Measurements from ENCODE around the gene ACOXL. TPM values are rescaled to one million over a fixed set of nuclear protein-coding genes. Genes with fewer than 3 reads are reported as not detected.

ACOXL gene
- total and polyA plus RNA-seq, 9 of the 15 experiments (the other 6 are each of a cell fraction or from before 2014, with no cell fraction given): 0.31 to 0.56 TPM; not detected in 7

DNA sequence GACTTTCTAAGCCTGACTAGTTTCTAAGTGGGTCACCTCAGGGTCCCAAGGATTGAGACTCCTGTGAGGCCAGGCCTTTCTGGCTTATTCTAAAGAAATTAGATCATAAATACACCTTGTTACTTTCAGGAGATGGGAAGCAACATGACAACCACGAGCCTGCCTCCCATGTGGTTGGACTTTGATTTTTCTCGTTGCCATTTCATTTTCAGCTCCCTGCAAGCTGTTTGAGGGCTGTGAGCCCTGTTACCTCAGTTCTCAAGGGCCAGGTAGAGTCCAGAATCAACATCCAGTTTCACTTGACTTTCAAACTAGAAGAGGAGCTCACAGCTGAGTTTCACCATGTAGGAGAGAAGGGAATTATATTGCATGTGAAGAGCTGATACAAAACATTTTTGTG, 228.6 kb downstream of the ACOXL start:
- Histone ChIP-seq H3K4me3 (no peak overlapping the region), H3K9me1 (ENCODE audit: control insufficient read depth, insufficient read depth, low read length) (no peaks in the 10 kb centered on the region), H2AFZ (ENCODE audit: low read depth, low read length) (no peak overlapping the region), H3K79me2 (ENCODE audit: control insufficient read depth, insufficient read depth, low read length) (no peaks in the 10 kb centered on the region), H3K9ac (ENCODE audit: insufficient read depth in 1 of 2, low read depth in 2 of 2, low read length in 2 of 2) (no peak overlapping the region), H3K36me3 (ENCODE audit: control insufficient read depth, insufficient read depth, low read length) (no peaks in the 10 kb centered on the region), H3K27me3 (ENCODE audit: control insufficient read depth in 2 of 2, insufficient read depth in 2 of 2, low read length in 2 of 2) (peaks cover 7 to 43% of the 10 kb centered on the region in 2 experiments), H3K27ac (ENCODE audit: extremely low read depth, low read depth, low read length) (no peak overlapping the region), H3K4me2 (ENCODE audit: insufficient read depth, low read length) (no peak overlapping the region), H3K9me3 (replicated peaks; ENCODE audit: control insufficient read depth, insufficient read depth, low read depth, low read length) (no peaks in the 10 kb centered on the region), H4K20me1 (replicated peaks; ENCODE audit: control insufficient read depth, insufficient read depth, low read length) (no peaks in the 10 kb centered on the region), H3K4me1 (replicated peaks in 1 of 2; ENCODE audit: control insufficient read depth in 2 of 2, insufficient read depth in 2 of 2, low read length in 2 of 2) (no peaks in the 10 kb centered on the region)
- 0% methylated on average over 2 of the region's 2 CpGs for WGBS (ENCODE audit: insufficient coverage, low coverage, missing lambda C conversion rate)
- CTCF ChIA-PET (ENCODE audit: low intra/inter-chr PET ratio): no interaction called here
- no peak for FAIRE-seq
- no TSS peak for BruUV-seq (replicated peaks)
- TF ChIP-seq, protein P1, sequence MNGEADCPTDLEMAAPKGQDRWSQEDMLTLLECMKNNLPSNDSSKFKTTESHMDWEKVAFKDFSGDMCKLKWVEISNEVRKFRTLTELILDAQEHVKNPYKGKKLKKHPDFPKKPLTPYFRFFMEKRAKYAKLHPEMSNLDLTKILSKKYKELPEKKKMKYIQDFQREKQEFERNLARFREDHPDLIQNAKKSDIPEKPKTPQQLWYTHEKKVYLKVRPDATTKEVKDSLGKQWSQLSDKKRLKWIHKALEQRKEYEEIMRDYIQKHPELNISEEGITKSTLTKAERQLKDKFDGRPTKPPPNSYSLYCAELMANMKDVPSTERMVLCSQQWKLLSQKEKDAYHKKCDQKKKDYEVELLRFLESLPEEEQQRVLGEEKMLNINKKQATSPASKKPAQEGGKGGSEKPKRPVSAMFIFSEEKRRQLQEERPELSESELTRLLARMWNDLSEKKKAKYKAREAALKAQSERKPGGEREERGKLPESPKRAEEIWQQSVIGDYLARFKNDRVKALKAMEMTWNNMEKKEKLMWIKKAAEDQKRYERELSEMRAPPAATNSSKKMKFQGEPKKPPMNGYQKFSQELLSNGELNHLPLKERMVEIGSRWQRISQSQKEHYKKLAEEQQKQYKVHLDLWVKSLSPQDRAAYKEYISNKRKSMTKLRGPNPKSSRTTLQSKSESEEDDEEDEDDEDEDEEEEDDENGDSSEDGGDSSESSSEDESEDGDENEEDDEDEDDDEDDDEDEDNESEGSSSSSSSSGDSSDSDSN (IDR thresholded peaks at IDR 0.05; ENCODE audit: borderline replicate concordance in 1 of 2, low read depth in 2 of 2, low read length in 2 of 2): no peak
- TF ChIP-seq TCFL5 (CRISPR knock-in tag; conservative IDR thresholded peaks at IDR 0.05): no peak
- no peak for TF ChIP-seq EP300 (IDR thresholded peaks at IDR 0.05; ENCODE audit: low read length)
- TF ChIP-seq MAFK (IDR thresholded peaks at IDR 0.05; ENCODE audit: low read length): no peak
- no peak for TF ChIP-seq ZNF584 (CRISPR knock-in tag; IDR thresholded peaks at IDR 0.05; ENCODE audit: low read depth)
- no peak for TF ChIP-seq HCFC1 (IDR thresholded peaks at IDR 0.05; ENCODE audit: low read depth, low read length)
- TF ChIP-seq ZC3H11A (IDR thresholded peaks at IDR 0.05; ENCODE audit: low read depth, low read length): no peak
- no peak for TF ChIP-seq KDM4B (IDR thresholded peaks at IDR 0.05; ENCODE audit: borderline replicate concordance in 2 of 2, low read depth in 1 of 2)
- TF ChIP-seq SNIP1 (IDR thresholded peaks at IDR 0.05; ENCODE audit: low read depth): no peak
- no peak for TF ChIP-seq HDAC2 (IDR thresholded peaks at IDR 0.05)
- TF ChIP-seq, protein P2, sequence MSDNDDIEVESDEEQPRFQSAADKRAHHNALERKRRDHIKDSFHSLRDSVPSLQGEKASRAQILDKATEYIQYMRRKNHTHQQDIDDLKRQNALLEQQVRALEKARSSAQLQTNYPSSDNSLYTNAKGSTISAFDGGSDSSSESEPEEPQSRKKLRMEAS (CRISPR knock-in tag; IDR thresholded peaks at IDR 0.05): no peak
- TF ChIP-seq E2F3 (CRISPR knock-in tag; IDR thresholded peaks at IDR 0.05): no peak
- no peak for TF ChIP-seq FIP1L1 (IDR thresholded peaks at IDR 0.05; ENCODE audit: low read depth, low read length, poor library complexity, severe bottlenecking)
- TF ChIP-seq, protein P3, sequence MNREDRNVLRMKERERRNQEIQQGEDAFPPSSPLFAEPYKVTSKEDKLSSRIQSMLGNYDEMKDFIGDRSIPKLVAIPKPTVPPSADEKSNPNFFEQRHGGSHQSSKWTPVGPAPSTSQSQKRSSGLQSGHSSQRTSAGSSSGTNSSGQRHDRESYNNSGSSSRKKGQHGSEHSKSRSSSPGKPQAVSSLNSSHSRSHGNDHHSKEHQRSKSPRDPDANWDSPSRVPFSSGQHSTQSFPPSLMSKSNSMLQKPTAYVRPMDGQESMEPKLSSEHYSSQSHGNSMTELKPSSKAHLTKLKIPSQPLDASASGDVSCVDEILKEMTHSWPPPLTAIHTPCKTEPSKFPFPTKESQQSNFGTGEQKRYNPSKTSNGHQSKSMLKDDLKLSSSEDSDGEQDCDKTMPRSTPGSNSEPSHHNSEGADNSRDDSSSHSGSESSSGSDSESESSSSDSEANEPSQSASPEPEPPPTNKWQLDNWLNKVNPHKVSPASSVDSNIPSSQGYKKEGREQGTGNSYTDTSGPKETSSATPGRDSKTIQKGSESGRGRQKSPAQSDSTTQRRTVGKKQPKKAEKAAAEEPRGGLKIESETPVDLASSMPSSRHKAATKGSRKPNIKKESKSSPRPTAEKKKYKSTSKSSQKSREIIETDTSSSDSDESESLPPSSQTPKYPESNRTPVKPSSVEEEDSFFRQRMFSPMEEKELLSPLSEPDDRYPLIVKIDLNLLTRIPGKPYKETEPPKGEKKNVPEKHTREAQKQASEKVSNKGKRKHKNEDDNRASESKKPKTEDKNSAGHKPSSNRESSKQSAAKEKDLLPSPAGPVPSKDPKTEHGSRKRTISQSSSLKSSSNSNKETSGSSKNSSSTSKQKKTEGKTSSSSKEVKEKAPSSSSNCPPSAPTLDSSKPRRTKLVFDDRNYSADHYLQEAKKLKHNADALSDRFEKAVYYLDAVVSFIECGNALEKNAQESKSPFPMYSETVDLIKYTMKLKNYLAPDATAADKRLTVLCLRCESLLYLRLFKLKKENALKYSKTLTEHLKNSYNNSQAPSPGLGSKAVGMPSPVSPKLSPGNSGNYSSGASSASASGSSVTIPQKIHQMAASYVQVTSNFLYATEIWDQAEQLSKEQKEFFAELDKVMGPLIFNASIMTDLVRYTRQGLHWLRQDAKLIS (CRISPR knock-in tag; IDR thresholded peaks at IDR 0.05): no peak
- TF ChIP-seq FOXA3 (CRISPR knock-in tag; conservative IDR thresholded peaks at IDR 0.05 in 1 of 2, IDR thresholded peaks at IDR 0.05 in 1 of 2): no peak
- TF ChIP-seq, protein P4, sequence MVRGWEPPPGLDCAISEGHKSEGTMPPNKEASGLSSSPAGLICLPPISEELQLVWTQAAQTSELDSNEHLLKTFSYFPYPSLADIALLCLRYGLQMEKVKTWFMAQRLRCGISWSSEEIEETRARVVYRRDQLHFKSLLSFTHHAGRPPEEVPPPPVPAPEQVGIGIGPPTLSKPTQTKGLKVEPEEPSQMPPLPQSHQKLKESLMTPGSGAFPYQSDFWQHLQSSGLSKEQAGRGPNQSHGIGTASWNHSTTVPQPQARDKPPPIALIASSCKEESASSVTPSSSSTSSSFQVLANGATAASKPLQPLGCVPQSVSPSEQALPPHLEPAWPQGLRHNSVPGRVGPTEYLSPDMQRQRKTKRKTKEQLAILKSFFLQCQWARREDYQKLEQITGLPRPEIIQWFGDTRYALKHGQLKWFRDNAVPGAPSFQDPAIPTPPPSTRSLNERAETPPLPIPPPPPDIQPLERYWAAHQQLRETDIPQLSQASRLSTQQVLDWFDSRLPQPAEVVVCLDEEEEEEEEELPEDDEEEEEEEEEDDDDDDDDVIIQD (CRISPR knock-in tag; IDR thresholded peaks at IDR 0.05): no peak
- intact Hi-C loops (cut with micrococcal nuclease): no loop called here
- DNase-seq (ENCODE audit: extremely low read depth in 1 of 4, low spot score in 3 of 4): no peak
- ATAC-seq: no peak
- POLR2A ChIA-PET: interaction anchor here (0.6 to 0.8 kb wide), 2 partner anchors 14 to 184 kb away, joined by 3 read pairs; no protein-coding TSS in a partner anchor
- in situ Hi-C loops (cut with MboI): no loop called here

Measured in K562 (cell line).